ENCODE results near the gene TRPC4.
"Not testable (repeated sequence)": the region's sequence is repeated elsewhere in the genome, so short reads cannot be mapped to it uniquely, and the experiment has no call there.

TRPC4 gene

GRCh38 chr13:37833411-37833810, 36.2 kb downstream of the TRPC4 start:
- no peak for DNase-seq (ENCODE audit: low read depth in 2 of 2)

- DNase-seq (ENCODE audit: low read depth in 2 of 2), result no peak
Observed at GRCh38 chr13:37816276-37816675, 53.3 kb downstream of the TRPC4 start.

- DNase-seq (ENCODE audit: low read depth in 2 of 2), result no peak
Observed at GRCh38 chr13:37811441-37811840, 58.1 kb downstream of the TRPC4 start.

GRCh38 chr13:37806666-37807065, 62.9 kb downstream of the TRPC4 start:
- no peak for DNase-seq (ENCODE audit: low read depth in 2 of 2)

- peak; percentile 48 to 49 for DNase-seq (ENCODE audit: low read depth in 2 of 2)
Observed at GRCh38 chr13:37797631-37798030, 71.9 kb downstream of the TRPC4 start.

- not testable (repeated sequence) for DNase-seq (ENCODE audit: low read depth in 2 of 2)
Observed at GRCh38 chr13:37796795-37797194, 72.8 kb downstream of the TRPC4 start.

GRCh38 chr13:37795326-37795725, 74.2 kb downstream of the TRPC4 start:
- DNase-seq (ENCODE audit: low read depth in 2 of 2), result no peak

GRCh38 chr13:37791699-37792098, 77.9 kb downstream of the TRPC4 start:
- no peak for DNase-seq (ENCODE audit: low read depth in 2 of 2)

GRCh38 chr13:37788346-37788745, 81.2 kb downstream of the TRPC4 start:
- no peak for DNase-seq (ENCODE audit: low read depth in 2 of 2)

- no peak for DNase-seq (ENCODE audit: low read depth in 2 of 2)
Observed at GRCh38 chr13:37777676-37778075, 91.9 kb downstream of the TRPC4 start.

- DNase-seq (ENCODE audit: low read depth in 2 of 2), result no peak
Observed at GRCh38 chr13:37775871-37776270, 93.7 kb downstream of the TRPC4 start.

GRCh38 chr13:37772644-37773043, 96.9 kb downstream of the TRPC4 start:
- DNase-seq (ENCODE audit: low read depth in 2 of 2), result no peak

GRCh38 chr13:37769545-37769944, 100.0 kb downstream of the TRPC4 start:
- no peak for DNase-seq (ENCODE audit: low read depth in 2 of 2)

GRCh38 chr13:37769078-37769477, 100.5 kb downstream of the TRPC4 start:
- DNase-seq (ENCODE audit: low read depth in 2 of 2), result no peak

GRCh38 chr13:37766502-37766901, 103.1 kb downstream of the TRPC4 start:
- DNase-seq (ENCODE audit: low read depth in 2 of 2), result no peak

GRCh38 chr13:37755349-37755748, 114.2 kb downstream of the TRPC4 start:
- DNase-seq (ENCODE audit: low read depth in 2 of 2), result no peak

- DNase-seq (ENCODE audit: low read depth in 2 of 2), result no peak
Observed at GRCh38 chr13:37753776-37754175, 115.8 kb downstream of the TRPC4 start.

- DNase-seq (ENCODE audit: low read depth in 2 of 2), result no peak
Observed at GRCh38 chr13:37752146-37752545, 117.4 kb downstream of the TRPC4 start.

GRCh38 chr13:37751025-37751424, 118.5 kb downstream of the TRPC4 start:
- no peak for DNase-seq (ENCODE audit: low read depth in 2 of 2)

GRCh38 chr13:37748913-37749312, 120.7 kb downstream of the TRPC4 start:
- DNase-seq (ENCODE audit: low read depth in 2 of 2), result no peak

GRCh38 chr13:37747071-37747612, 122.4 kb downstream of the TRPC4 start:
- DNase-seq (ENCODE audit: low read depth in 2 of 2), result peak; percentile 55 to 58

- DNase-seq (ENCODE audit: low read depth in 2 of 2), result no peak
Observed at GRCh38 chr13:37741536-37741935, 128.0 kb downstream of the TRPC4 start.

- no peak for DNase-seq (ENCODE audit: low read depth in 2 of 2)
Observed at GRCh38 chr13:37736045-37736444, 133.5 kb downstream of the TRPC4 start.

GRCh38 chr13:37735293-37735692, 134.3 kb downstream of the TRPC4 start:
- DNase-seq (ENCODE audit: low read depth in 2 of 2), result no peak
